HG03095 (cell line): Measurements from ENCODE around the gene HDAC9.
A peak's percentile ranks its signal among the peaks of the same experiment; 100 is the strongest.

Source experiments
- ATAC-seq: cut with Tn5 transposase; IDR thresholded peaks from one replicate; pipeline ENCODE4 v1.9.1; 2021; ENCODE audit warnings: moderate library complexity; ENCODE audit not compliant: unreplicated experiment

Gene HDAC9

DNA sequence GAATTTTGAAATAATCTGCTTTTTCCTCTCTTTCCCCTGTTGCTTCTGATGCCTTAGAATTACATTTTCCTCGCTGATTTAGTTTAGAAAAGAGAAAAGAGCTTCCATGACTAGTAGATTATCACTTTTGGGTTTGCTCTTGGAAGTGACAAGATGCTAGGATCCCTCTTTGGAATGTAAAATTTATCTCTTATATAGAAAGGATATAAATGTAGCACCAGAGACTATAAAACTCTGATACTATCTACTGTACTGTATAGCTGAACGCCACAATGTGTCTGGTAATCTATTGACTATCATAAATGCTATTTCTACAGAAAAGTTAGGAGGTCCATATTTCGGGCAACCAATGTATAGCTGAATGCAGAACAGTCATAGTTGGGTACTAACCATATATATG, 1.1 kb upstream of the HDAC9 start:
- no peak for ATAC-seq

DNA sequence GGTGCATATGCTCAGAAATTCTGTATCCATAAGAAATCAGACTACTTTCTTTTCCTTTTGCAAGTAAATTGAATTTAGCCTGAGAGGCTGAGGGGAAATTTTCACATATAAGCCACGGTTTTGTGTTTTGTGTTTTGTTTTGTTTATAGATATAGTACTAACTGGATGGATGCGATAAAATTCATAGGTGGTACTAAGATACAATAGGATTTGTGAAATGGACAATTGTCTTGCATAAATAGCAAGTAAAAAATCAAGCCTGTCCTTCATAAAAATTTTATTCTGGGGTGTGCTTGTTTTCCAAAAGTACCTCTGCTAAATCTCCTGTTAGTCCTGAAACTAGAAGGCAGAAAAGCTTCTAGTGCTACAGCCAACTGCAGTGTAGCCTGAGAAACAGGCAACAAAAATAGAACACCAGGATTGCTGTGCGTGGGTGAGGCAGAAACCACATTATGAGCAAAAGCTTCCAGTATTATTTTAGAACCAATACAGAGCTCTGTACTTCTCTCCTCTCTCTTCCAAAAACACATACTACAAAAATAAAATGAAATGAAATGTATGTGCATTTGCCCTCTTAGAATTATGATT, 634 bp upstream of the HDAC9 start:
- ATAC-seq: peak; percentile 53

GRCh38 chr7:18496341-18496700, 772 bp downstream of the HDAC9 start:
- ATAC-seq: no peak

- no peak for ATAC-seq
These were observed 1.5 kb downstream of the HDAC9 start for GRCh38 chr7:18497082-18497481.

DNA sequence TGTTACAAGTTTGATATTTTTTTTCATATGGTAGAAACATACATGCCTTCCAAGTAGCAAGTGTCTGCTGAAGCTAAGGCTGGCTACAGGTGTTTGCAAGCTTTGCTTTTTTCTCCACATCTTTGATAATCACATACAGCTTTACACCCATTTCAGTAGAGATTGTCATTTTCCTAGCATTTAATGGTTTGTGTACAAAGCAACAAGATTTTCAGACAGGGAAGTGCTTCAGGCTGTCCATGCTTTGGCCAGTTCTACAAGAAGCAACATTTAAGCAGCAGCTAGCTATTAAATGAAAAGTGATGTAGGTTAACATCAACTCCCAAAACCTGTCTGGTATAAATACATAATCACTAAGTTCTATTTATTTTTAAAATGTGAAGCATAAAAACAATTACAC, 2.3 kb downstream of the HDAC9 start:
- no peak for ATAC-seq

DNA sequence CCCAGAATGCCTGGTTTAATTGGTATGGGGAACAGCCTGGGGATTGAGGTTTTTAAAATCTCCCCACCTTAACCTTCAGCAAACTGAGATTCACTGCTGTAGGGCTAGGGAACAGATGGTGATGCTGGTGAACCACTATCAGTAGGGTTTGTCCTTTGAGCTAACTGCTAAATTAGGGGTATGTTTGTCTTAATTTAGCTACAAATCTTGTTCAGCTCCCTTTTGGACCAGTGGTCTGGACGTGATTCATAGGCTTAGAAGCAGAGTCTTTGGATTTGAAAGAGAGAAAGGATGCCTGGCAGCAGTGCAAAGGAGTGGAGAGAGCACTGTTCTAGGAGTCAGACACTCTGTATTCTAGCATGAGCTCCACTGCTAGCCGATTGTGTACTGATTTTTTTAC, 2.8 kb downstream of the HDAC9 start:
- ATAC-seq: no peak

GRCh38 chr7:18499407-18500177, 4.0 kb downstream of the HDAC9 start:
- ATAC-seq: no peak

GRCh38 chr7:18503126-18503866, 7.7 kb downstream of the HDAC9 start:
- ATAC-seq: no peak

GRCh38 chr7:18504965-18505364, 9.4 kb downstream of the HDAC9 start:
- no peak for ATAC-seq

- peak; percentile 48 for ATAC-seq
These were observed 10.4 kb downstream of the HDAC9 start for GRCh38 chr7:18505870-18506460.

DNA sequence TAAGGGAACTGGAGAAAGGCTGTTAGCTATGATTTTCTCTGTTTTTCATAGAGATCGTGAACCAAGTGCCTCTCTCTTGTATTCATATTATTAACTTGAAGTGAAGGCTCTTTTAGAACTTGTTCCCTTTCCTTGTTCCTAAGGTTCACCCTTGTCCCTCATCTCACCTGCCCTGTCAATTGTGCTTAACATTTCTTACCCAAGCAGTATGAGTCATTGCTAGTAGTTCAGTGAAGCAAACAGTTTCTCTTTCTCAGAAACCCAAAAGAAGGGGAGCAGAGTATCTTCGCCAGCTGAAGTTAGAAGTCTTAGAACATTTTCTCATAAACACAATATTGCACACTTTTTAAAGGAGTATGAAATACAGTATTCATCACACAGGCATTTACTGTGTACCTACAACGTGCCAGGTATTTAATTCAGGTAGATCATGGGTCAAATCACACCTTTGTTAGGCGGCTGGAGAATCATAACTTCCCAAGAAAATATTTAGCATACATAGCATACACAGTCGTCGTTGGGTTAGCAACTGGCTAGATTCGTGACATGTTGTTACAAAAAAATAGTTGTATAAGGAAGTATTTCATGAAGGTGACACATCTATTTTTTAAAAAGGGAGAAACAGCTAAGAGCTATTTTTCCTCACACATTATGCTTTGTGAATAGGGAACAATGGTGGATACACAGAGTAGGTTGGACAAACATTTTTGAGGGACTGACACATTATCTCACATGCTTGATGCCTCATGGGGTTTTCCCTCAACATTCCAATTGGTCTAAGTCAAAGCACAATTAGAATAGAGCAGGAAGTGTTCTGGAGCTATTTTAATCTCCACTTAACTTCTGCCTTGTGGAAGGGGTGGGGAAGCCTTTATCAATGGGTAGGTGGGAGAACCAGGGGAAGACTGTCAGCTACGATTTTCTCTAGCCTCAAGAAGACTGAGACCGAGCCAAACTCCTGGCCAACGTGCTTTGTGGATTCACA, 13.2 kb downstream of the HDAC9 start:
- ATAC-seq: peak; percentile 82

GRCh38 chr7:18509481-18509880, 13.9 kb downstream of the HDAC9 start:
- ATAC-seq: peak; percentile 15

DNA sequence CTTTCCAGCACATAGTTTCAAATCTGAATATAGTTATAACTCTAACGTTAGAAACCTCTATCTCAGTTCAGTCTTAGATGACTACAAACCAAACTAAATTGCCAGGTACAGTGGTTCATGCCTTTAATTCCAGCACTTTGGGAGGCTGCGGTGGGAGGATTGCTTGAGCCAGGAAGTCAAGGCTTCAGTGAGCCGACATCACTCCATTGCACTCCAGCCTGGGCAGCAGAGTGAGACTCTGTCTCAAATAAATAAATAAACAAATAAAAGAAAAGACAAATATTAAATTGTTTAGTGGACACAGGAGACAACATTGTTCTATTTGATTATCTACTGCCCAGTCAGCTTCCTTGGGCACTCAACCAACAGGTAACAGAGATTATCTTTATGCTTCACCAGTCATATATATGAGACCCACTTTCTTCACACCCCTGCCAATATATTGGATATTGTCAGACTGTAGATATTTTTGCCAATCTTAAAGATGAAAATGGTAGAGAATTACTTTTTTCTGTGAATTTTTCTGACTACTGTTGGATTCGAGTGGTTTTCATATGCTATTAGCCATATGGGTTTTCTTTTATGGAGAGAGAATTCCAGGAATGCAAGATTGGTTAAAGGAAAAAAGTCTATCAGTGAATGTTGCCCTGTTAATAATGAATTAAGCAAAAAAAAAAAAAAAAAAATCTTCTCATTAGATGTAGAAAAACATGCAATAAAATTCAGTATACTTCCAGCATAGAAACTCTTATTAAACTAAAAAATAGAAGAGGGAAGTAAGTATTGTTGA, 16.0 kb downstream of the HDAC9 start:
- no peak for ATAC-seq

DNA sequence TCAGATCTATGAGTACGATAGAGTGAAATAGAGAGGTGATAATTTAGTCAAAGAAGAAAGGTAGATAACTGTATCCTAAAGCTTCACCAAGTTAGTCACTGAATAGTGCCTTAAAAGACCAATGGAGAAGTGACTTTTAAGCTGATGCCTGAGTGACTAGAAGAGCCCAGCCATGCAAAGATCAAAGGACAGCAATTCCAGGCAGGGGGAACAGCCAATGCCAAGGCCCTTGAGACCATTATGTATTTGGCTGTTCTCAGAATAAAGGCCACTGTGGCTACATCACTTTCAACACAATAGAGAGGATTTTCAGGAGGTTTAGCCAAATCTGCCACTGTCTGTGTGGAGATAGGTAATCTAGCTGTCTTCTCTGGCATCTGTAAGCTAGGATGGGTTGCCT, 17.8 kb downstream of the HDAC9 start:
- ATAC-seq: no peak

GRCh38 chr7:18515067-18515466, 19.5 kb downstream of the HDAC9 start:
- no peak for ATAC-seq

DNA sequence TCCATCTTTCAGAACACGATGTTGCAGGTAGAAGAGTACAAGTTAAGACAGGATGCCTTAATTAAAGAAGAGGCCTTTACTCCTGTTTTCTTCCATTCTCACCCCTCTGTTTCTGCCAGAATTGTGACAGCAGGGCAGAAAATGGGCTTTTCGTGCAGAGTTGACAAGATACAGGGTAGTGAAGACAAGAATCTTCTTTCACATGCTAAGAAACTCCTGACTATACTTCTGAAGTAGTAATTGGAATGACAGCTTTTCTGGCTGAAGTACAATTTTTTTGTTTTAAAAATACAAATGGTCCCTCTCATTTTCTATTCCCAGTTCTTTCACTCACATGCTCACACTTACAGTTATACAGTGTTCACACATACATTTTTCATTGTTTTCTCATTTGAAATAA, 22.1 kb downstream of the HDAC9 start:
- ATAC-seq: no peak

DNA sequence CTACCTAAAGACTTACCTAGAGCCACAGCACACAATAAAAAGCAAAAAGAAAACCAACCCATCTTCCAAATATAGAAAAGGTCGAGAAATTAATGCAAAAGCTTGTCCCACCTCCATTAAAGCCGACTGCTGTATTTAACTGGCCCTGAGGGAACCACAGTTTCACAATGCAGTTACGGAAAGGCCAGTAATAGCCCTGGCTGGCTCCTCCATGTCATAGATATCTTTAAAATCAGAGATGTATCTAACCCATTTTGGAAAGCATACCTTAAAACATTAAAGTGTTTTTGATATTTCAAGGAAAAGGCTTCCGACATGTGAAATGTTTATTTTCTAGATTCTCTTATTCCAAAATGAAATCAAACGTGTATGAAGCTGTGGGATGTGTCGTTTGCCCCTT, 23.0 kb downstream of the HDAC9 start:
- no peak for ATAC-seq

GRCh38 chr7:18520450-18521235, 25.1 kb downstream of the HDAC9 start:
- peak; percentile 68 for ATAC-seq

DNA sequence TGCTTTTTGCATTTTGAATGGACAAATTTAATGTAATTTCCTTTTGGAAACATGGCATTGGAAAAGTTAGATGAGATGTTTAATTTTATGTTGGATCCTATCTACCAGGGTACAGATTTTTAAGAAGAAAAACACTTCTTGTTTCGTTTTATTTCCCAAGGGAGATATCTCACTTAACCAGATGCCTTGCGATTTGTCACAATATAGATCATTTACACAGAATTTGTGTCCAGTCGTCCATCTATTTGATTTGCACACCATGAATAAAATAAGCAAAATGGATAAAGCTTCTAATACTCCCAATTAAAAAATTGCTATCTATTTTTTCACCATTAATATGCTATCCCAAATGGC, 25.7 kb downstream of the HDAC9 start:
- no peak for ATAC-seq
